ENCODE data around the gene GLRA1. TPM values are rescaled to one million over a fixed set of nuclear protein-coding genes. Genes with fewer than 3 reads are reported as not detected.
A peak's percentile ranks its signal among the peaks of the same experiment; 100 is the strongest.

The GLRA1 gene
- total and polyA plus RNA-seq, 2 donors from 2014 or later = not detected

GRCh38 chr5:151904909-151905308, 19.7 kb downstream of the GLRA1 start:
- no peaks in the 10 kb centered on the region for H3K27me3 ChIP-seq (ENCODE audit: control insufficient read depth, insufficient read depth, low read length)
- DNase-seq (peak in 1 of 5 donors; percentile 13), FAIRE-seq (no peak)
- H3K9me3 ChIP-seq (ENCODE audit: control insufficient read depth in 2 of 3, insufficient read depth in 1 of 3, low read length in 3 of 3) = no peaks in the 10 kb centered on the region
- H3K9ac ChIP-seq (ENCODE audit: low read length in 3 of 3) = no peak overlapping the region
- no peak overlapping the region for H3K4me3 ChIP-seq (ENCODE audit: low read length in 3 of 3)
- H3K27ac ChIP-seq (ENCODE audit: low read depth in 2 of 2, low read length in 2 of 2) = no peak overlapping the region
- H3K36me3 ChIP-seq (ENCODE audit: control insufficient read depth in 2 of 3, insufficient read depth in 3 of 3, low read length in 3 of 3) = no peaks in the 10 kb centered on the region
- peaks cover 0 to 5% (median 0%) of the 10 kb centered on the region in 3 donors for H3K4me1 ChIP-seq (ENCODE audit: control insufficient read depth in 2 of 3, insufficient read depth in 2 of 3, low read depth in 1 of 3, low read length in 3 of 3)
- intact Hi-C loops (cut with DNase I) = no loop called here
- TF ChIP-seq CTCF (IDR thresholded peaks at IDR 0.05; ENCODE audit: borderline replicate concordance, extremely low read depth, insufficient read depth) = no peak

GRCh38 chr5:151904127-151904526, 20.5 kb downstream of the GLRA1 start:
- H3K36me3 ChIP-seq (ENCODE audit: control insufficient read depth in 2 of 3, insufficient read depth in 3 of 3, low read length in 3 of 3) = no peaks in the 10 kb centered on the region
- TF ChIP-seq CTCF (IDR thresholded peaks at IDR 0.05; ENCODE audit: borderline replicate concordance, extremely low read depth, insufficient read depth) = no peak
- no peak overlapping the region for H3K9ac ChIP-seq (ENCODE audit: low read length in 3 of 3)
- no peak overlapping the region for H3K27ac ChIP-seq (ENCODE audit: low read depth in 2 of 2, low read length in 2 of 2)
- intact Hi-C loops (cut with DNase I) = no loop called here
- no peak overlapping the region for H3K4me3 ChIP-seq (ENCODE audit: low read length in 3 of 3)
- H3K4me1 ChIP-seq (ENCODE audit: control insufficient read depth in 2 of 3, insufficient read depth in 2 of 3, low read depth in 1 of 3, low read length in 3 of 3) = peaks cover 0 to 5% (median 0%) of the 10 kb centered on the region in 3 donors
- DNase-seq = no peak
- no peak for FAIRE-seq
- no peaks in the 10 kb centered on the region for H3K9me3 ChIP-seq (ENCODE audit: control insufficient read depth in 2 of 3, insufficient read depth in 1 of 3, low read length in 3 of 3)
- no peaks in the 10 kb centered on the region for H3K27me3 ChIP-seq (ENCODE audit: control insufficient read depth, insufficient read depth, low read length)

GRCh38 chr5:151903243-151903653, 21.4 kb downstream of the GLRA1 start:
- Histone ChIP-seq H3K9me3 (ENCODE audit: control insufficient read depth in 2 of 3, insufficient read depth in 1 of 3, low read length in 3 of 3) (no peaks in the 10 kb centered on the region), H3K27ac (ENCODE audit: low read depth in 2 of 2, low read length in 2 of 2) (no peak overlapping the region), H3K4me3 (ENCODE audit: low read length in 3 of 3) (no peak overlapping the region), H3K27me3 (ENCODE audit: control insufficient read depth, insufficient read depth, low read length) (no peaks in the 10 kb centered on the region), H3K36me3 (ENCODE audit: control insufficient read depth in 2 of 3, insufficient read depth in 3 of 3, low read length in 3 of 3) (no peaks in the 10 kb centered on the region), H3K4me1 (ENCODE audit: control insufficient read depth in 2 of 3, insufficient read depth in 2 of 3, low read depth in 1 of 3, low read length in 3 of 3) (peaks cover 0 to 5% (median 0%) of the 10 kb centered on the region in 3 donors), H3K9ac (ENCODE audit: low read length in 3 of 3) (no peak overlapping the region)
- FAIRE-seq = no peak
- DNase-seq = peak in 1 of 5 donors; percentile 17
- intact Hi-C loops (cut with DNase I) = no loop called here
- no peak for TF ChIP-seq CTCF (IDR thresholded peaks at IDR 0.05; ENCODE audit: borderline replicate concordance, extremely low read depth, insufficient read depth)

GRCh38 chr5:151902215-151902614, 22.4 kb downstream of the GLRA1 start:
- Histone ChIP-seq H3K9me3 (ENCODE audit: control insufficient read depth in 2 of 3, insufficient read depth in 1 of 3, low read length in 3 of 3) (no peaks in the 10 kb centered on the region), H3K27ac (ENCODE audit: low read depth in 2 of 2, low read length in 2 of 2) (no peak overlapping the region), H3K27me3 (ENCODE audit: control insufficient read depth, insufficient read depth, low read length) (no peaks in the 10 kb centered on the region), H3K9ac (ENCODE audit: low read length in 3 of 3) (no peak overlapping the region), H3K4me1 (ENCODE audit: control insufficient read depth in 2 of 3, insufficient read depth in 2 of 3, low read depth in 1 of 3, low read length in 3 of 3) (peaks cover 0 to 5% (median 0%) of the 10 kb centered on the region in 3 donors), H3K36me3 (ENCODE audit: control insufficient read depth in 2 of 3, insufficient read depth in 3 of 3, low read length in 3 of 3) (no peaks in the 10 kb centered on the region), H3K4me3 (ENCODE audit: low read length in 3 of 3) (no peak overlapping the region)
- FAIRE-seq (no peak), DNase-seq (no peak)
- no peak for TF ChIP-seq CTCF (IDR thresholded peaks at IDR 0.05; ENCODE audit: borderline replicate concordance, extremely low read depth, insufficient read depth)
- intact Hi-C loops (cut with DNase I) = no loop called here
